Esophagus muscularis mucosa (tissue), 4 donors: Measurements from ENCODE around the gene RAD17.

ENCODE experiments used
- CTCF ChIP-seq, 3 experiments: fragments of 200-600 bp in 2 of 3; fragments of 450-650 bp in 1 of 3; sonication (generic) in 2 of 3; IDR thresholded peaks; one replicate each; pipeline ENCODE4 v1.5.1; 2017 to 2019; ENCODE audit warnings: antibody characterized with exemption in 3 of 3, mild to moderate bottlenecking in 2 of 3, moderate library complexity in 1 of 3
- EP300 ChIP-seq: sonication (generic); formaldehyde crosslinking; IDR thresholded peaks from one replicate; pipeline ENCODE4 v1.6.1; 2017; ENCODE audit warnings: antibody characterized with exemption
- POLR2A ChIP-seq: fragments of 450-650 bp; IDR thresholded peaks from one replicate; pipeline ENCODE4 v1.6.1; 2017; ENCODE audit warnings: antibody characterized with exemption, moderate library complexity, mild to moderate bottlenecking, low read depth
- POLR2AphosphoS5 ChIP-seq, 2 donors: sonication (generic); formaldehyde crosslinking; IDR thresholded peaks; one replicate each; pipeline ENCODE4 v1.6.1; 2017; ENCODE audit warnings: antibody characterized with exemption in 2 of 2

DNA sequence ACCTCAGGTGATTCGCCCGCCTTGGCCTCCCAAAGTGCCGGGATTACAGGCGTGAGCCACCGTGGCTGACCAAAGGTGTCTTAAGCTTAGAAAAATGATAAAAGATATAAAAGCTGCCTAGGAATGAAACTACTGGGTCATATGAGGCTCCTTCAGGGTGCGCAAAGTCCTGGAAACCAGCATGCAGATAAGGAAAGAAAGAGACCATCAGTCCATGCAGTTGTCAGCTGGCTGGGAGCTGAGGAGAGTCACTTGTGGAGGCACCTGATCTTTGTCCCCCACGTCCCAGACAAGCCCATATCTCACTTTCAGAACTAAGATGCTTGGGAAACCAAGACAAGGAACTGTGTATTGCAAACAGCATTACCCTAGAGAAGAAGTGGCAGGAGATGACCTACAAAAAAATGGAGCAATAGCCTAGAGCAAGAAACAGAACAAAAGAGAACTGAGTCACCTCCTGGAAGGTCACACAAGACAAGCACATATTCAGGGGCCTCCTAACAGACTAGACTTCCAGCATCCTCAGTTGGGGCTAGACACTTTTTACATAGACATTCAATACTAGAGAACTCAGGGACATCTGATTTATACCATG is 34.2 kb upstream of the RAD17 start:
- TF ChIP-seq EP300 (no peak), CTCF (IDR thresholded peaks at IDR 0.05) (no peak), POLR2A (no peak), POLR2AphosphoS5 (IDR thresholded peaks at IDR 0.05) (no peak)
